GM23248 (cell line): ENCODE measurements around the gene COG7.

Source experiments
- EZH2 ChIP-seq: fragments of 200-600 bp; sonication (generic); IDR thresholded peaks from 2 replicates; pipeline ENCODE4 v1.6.1; 2018; ENCODE audit warnings: antibody characterized with exemption, mild to moderate bottlenecking; ENCODE audit not compliant: insufficient read depth, poor library complexity, severe bottlenecking
- EZH2phosphoT487 ChIP-seq: fragments of 200-600 bp; sonication (generic); IDR thresholded peaks from 2 replicates; pipeline ENCODE4 v1.6.1; 2018; ENCODE audit warnings: antibody characterized with exemption, moderate library complexity, mild to moderate bottlenecking, low read depth; ENCODE audit not compliant: insufficient read depth

- TF ChIP-seq EZH2 (no peak), EZH2phosphoT487 (no peak)
Measured at GRCh38 chr16:23353440-23353839, 99.5 kb downstream of the COG7 start.
